PC-3 (cell line): ENCODE data around the gene SLC25A36.

ENCODE experiments used
- EZH2 ChIP-seq: fragments of 300-600 bp; sonication (generic); IDR thresholded peaks from one replicate; pipeline ENCODE4 v1.6.1; 2017; ENCODE audit warnings: antibody characterized with exemption, mild to moderate bottlenecking, low read length; ENCODE audit not compliant: unreplicated experiment
- EZH2phosphoT487 ChIP-seq: fragments of 300-600 bp; sonication (generic); IDR thresholded peaks from 2 replicates; pipeline ENCODE4 v1.6.1; 2018; ENCODE audit warnings: mild to moderate bottlenecking, antibody characterized with exemption, low read length, borderline replicate concordance
- TF ChIP-seq, protein P1 (sequence below): fragments of 300-600 bp; sonication (generic); conservative IDR thresholded peaks from 2 replicates; pipeline ENCODE4 v1.5.1; 2017; ENCODE audit warnings: antibody characterized with exemption, low read depth, mild to moderate bottlenecking, low read length

DNA sequence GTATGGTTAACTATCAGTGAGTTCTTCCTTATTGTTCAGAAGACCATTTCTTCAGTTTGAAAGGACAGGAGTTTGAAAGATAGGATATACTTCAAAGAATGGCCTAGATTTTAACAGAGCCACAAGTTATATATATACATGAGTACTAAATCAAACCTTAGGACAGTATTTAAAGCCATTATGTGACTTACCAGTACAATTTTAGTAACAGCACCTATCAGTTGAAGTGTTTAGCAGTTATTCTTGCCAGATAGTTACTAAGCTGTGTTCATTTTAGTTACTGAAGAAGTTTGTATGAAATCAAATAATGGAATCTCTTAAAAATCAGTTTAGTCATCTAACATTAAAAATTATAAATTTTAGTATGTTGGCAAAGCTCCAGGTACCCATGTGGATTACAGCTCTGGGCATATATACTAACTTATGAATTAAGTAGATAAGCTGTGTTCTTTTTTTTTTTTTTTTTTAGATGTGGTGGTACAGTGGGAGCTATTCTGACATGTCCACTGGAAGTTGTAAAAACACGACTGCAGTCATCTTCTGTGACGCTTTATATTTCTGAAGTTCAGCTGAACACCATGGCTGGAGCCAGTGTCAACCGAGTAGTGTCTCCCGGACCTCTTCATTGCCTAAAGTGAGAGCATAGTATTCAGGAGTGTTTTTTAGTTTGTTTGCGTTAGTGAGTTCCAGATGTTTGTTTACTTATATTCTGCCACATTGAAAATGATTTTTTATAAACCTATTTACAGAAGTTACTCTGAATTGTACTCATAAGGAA, 14.6 kb downstream of the SLC25A36 start:
- TF ChIP-seq, protein P1, sequence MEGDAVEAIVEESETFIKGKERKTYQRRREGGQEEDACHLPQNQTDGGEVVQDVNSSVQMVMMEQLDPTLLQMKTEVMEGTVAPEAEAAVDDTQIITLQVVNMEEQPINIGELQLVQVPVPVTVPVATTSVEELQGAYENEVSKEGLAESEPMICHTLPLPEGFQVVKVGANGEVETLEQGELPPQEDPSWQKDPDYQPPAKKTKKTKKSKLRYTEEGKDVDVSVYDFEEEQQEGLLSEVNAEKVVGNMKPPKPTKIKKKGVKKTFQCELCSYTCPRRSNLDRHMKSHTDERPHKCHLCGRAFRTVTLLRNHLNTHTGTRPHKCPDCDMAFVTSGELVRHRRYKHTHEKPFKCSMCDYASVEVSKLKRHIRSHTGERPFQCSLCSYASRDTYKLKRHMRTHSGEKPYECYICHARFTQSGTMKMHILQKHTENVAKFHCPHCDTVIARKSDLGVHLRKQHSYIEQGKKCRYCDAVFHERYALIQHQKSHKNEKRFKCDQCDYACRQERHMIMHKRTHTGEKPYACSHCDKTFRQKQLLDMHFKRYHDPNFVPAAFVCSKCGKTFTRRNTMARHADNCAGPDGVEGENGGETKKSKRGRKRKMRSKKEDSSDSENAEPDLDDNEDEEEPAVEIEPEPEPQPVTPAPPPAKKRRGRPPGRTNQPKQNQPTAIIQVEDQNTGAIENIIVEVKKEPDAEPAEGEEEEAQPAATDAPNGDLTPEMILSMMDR, result no peak
- TF ChIP-seq EZH2 (no peak), EZH2phosphoT487 (no peak)
